SU-DHL-6 (cell line): ENCODE measurements around the gene C3orf22.

Experiments used
- H2AFZ ChIP-seq: fragments of 200-600 bp; sonication (generic); 2 replicates; pipeline ENCODE4 v1.6.1; 2014; ENCODE audit warnings: low read depth, mild to moderate bottlenecking, moderate library complexity, mixed read lengths, antibody characterized with exemption, low read length; ENCODE audit not compliant: severe bottlenecking
- H3F3A ChIP-seq: fragments of 200-600 bp; shearing (Covaris generic); 2 replicates; pipeline ENCODE4 v1.6.0; 2016; ENCODE audit warnings: antibody characterized with exemption, mild to moderate bottlenecking; ENCODE audit not compliant: insufficient read depth
- H3K27ac ChIP-seq: fragments of 200-600 bp; sonication (generic); 2 replicates; pipeline ENCODE4 v1.5.1; 2016; ENCODE audit warnings: low read depth, mild to moderate bottlenecking, low read length, moderate library complexity, mixed read lengths
- H3K27me3 ChIP-seq: fragments of 200-600 bp; sonication (generic), shearing (Covaris generic); 2 replicates; pipeline ENCODE4 v1.6.0; 2014; ENCODE audit warnings: mild to moderate bottlenecking, low read length
- H3K36me3 ChIP-seq: fragments of 200-600 bp; sonication (generic); 2 replicates; pipeline ENCODE4 v1.6.1; 2014; ENCODE audit warnings: mild to moderate bottlenecking, low read length, mixed read lengths
- H3K4me2 ChIP-seq: fragments of 300-600, 200-600 bp; shearing (Covaris generic), sonication (generic); 2 replicates; pipeline ENCODE4 v1.6.0; 2014; ENCODE audit warnings: low read length, low read depth, mild to moderate bottlenecking; ENCODE audit not compliant: poor library complexity, severe bottlenecking
- H3K4me3 ChIP-seq: fragments of 200-600 bp; sonication (generic); 2 replicates; pipeline ENCODE4 v1.5.1; 2014; ENCODE audit warnings: antibody characterized with exemption, low read length, mild to moderate bottlenecking, mixed read lengths; ENCODE audit not compliant: insufficient read depth, poor library complexity, severe bottlenecking
- H3K79me2 ChIP-seq: fragments of 200-600 bp; sonication (generic); 2 replicates; pipeline ENCODE4 v1.6.1; 2014; ENCODE audit warnings: mild to moderate bottlenecking, low read length, moderate library complexity; ENCODE audit not compliant: insufficient read depth
- H3K9ac ChIP-seq: fragments of 200-600 bp; sonication (generic); 2 replicates; pipeline ENCODE4 v1.7.0; 2014; ENCODE audit warnings: mild to moderate bottlenecking, low read length
- H3K9me2 ChIP-seq: fragments of 200-600 bp; sonication (generic); replicated peaks from 2 replicates; pipeline ENCODE4 v1.6.1; 2014; ENCODE audit warnings: low read length; ENCODE audit not compliant: insufficient read depth
- H3K9me3 ChIP-seq: fragments of 200-600 bp; sonication (generic); 2 replicates; pipeline ENCODE4 v1.6.1; 2014; ENCODE audit warnings: low read length, mixed read lengths; ENCODE audit not compliant: insufficient read depth
- H4K20me1 ChIP-seq: fragments of 200-600 bp; sonication (generic); 2 replicates; pipeline ENCODE4 v1.6.1; 2014; ENCODE audit warnings: low read depth, mild to moderate bottlenecking, antibody characterized with exemption, low read length, moderate library complexity, mixed read lengths
- EZH2phosphoT487 ChIP-seq: fragments of 200-600 bp; sonication (generic), shearing (Covaris generic); conservative IDR thresholded peaks from 2 replicates; pipeline ENCODE4 v1.6.1; 2018; ENCODE audit warnings: mild to moderate bottlenecking, antibody characterized with exemption, low read length, moderate library complexity, mixed read lengths
- TF ChIP-seq, protein P1 (sequence below): fragments of 200-600 bp; sonication (generic); IDR thresholded peaks from one replicate; pipeline ENCODE4 v1.5.1; 2017; ENCODE audit warnings: antibody characterized with exemption, mild to moderate bottlenecking, low read length, moderate library complexity; ENCODE audit not compliant: insufficient read depth, poor library complexity, severe bottlenecking

Gene C3orf22

DNA sequence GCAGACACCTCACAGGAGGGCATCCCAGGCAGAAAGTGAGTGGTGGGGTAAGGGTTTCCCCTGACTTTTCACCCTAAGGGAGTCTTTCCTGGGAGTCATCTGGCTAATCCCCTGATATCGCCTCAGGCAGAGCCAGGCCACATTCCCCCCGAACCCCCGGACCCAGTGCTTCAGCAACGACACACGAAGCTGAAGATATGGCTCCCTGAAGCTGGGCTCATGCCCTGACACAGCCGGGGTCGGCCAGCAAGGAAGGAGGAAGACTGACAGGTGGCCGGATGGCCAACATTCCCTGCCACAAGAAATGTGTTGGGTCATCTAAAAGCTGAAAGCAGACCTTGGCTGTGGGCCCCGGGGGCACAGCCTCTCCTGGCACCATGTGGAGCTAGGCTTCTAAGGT lies 20.4 kb downstream of the C3orf22 start:
- Histone ChIP-seq H3K27ac (no peak overlapping the region), H3K9me2 (no peaks in the 10 kb centered on the region), H3K27me3 (no peaks in the 10 kb centered on the region), H3K9ac (no peak overlapping the region), H3F3A (no peaks in the 10 kb centered on the region), H2AFZ (no peak overlapping the region), H3K36me3 (no peaks in the 10 kb centered on the region), H3K4me2 (no peak overlapping the region), H3K79me2 (no peaks in the 10 kb centered on the region), H3K9me3 (no peaks in the 10 kb centered on the region), H4K20me1 (no peaks in the 10 kb centered on the region), H3K4me3 (no peak overlapping the region)
- TF ChIP-seq EZH2phosphoT487 = no peak
- TF ChIP-seq, protein P1, sequence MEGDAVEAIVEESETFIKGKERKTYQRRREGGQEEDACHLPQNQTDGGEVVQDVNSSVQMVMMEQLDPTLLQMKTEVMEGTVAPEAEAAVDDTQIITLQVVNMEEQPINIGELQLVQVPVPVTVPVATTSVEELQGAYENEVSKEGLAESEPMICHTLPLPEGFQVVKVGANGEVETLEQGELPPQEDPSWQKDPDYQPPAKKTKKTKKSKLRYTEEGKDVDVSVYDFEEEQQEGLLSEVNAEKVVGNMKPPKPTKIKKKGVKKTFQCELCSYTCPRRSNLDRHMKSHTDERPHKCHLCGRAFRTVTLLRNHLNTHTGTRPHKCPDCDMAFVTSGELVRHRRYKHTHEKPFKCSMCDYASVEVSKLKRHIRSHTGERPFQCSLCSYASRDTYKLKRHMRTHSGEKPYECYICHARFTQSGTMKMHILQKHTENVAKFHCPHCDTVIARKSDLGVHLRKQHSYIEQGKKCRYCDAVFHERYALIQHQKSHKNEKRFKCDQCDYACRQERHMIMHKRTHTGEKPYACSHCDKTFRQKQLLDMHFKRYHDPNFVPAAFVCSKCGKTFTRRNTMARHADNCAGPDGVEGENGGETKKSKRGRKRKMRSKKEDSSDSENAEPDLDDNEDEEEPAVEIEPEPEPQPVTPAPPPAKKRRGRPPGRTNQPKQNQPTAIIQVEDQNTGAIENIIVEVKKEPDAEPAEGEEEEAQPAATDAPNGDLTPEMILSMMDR = no peak

DNA sequence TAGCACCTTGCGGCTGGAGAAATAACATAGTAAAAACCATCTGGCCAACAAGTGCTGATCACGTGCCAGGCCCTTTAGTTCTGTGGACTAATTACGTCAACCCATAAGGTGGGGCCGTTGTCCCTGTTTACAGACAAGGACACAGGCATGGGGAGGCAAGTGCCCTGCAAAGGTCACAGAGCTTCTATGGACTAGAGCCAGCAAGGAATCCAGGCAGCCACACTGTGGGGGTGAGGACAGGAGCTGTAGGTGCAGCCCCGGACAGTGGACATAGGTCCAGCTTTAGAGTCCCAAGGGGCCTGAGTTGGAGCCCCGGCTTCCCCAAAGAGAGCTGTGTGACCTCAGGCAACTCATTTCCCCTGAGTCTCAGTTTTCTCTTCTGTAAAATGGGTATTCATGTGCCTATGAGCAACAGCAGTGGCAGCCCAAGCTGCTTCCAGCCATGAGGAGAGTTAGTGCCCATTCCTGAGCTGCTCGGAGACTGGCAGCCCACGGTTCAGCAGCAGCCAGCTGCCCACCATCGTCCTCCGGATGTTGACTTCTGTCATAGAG lies 20.9 kb downstream of the C3orf22 start:
- H3K4me2 ChIP-seq = no peak overlapping the region
- H3F3A ChIP-seq = no peaks in the 10 kb centered on the region
- H3K9me3 ChIP-seq = no peaks in the 10 kb centered on the region
- H3K79me2 ChIP-seq = no peaks in the 10 kb centered on the region
- TF ChIP-seq EZH2phosphoT487 = no peak
- TF ChIP-seq, protein P1 = no peak
- no peak overlapping the region for H3K27ac ChIP-seq
- H3K36me3 ChIP-seq = no peaks in the 10 kb centered on the region
- H2AFZ ChIP-seq = no peak overlapping the region
- no peaks in the 10 kb centered on the region for H3K9me2 ChIP-seq
- H4K20me1 ChIP-seq = no peaks in the 10 kb centered on the region
- H3K9ac ChIP-seq = no peak overlapping the region
- H3K4me3 ChIP-seq = no peak overlapping the region
- H3K27me3 ChIP-seq = no peaks in the 10 kb centered on the region

DNA sequence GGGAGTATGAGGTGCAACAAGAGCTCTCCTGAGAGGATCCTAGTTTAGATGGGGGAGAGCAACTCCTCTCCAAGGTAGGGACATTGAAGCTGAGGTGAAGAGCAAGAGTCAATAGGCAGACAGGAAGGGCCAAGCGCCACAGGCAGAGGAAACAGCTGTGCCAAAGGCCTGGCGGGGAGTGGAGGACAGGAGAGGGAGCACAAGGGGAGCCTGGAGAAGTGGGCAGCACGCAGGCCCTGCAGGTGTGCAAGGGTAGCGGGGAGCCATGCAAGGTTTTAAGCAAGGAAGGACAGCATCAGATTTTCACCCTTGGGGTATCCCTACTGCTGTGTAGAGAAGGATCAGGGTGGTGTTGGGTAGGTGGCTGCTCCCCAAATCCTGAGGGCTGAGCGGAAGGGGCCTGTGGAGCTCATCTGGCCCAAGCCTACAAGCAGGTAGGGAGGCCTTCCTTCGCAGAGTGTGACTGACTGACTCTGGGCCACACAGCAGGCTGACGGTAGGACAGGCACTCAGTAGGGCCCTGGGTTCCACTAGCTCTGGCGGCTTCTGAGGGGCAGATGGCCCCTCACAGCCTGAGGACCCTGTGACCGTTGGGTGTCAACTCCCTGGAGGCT lies 21.5 kb downstream of the C3orf22 start:
- no peak overlapping the region for H2AFZ ChIP-seq

More for the DNA sequence above, 21.5 kb downstream of the C3orf22 start:
- Histone ChIP-seq H3K9me3 (no peaks in the 10 kb centered on the region), H4K20me1 (no peaks in the 10 kb centered on the region), H3K4me2 (no peak overlapping the region), H3F3A (no peaks in the 10 kb centered on the region), H3K36me3 (no peaks in the 10 kb centered on the region), H3K4me3 (no peak overlapping the region), H3K9me2 (no peaks in the 10 kb centered on the region), H3K79me2 (no peaks in the 10 kb centered on the region), H3K27me3 (no peaks in the 10 kb centered on the region), H3K27ac (no peak overlapping the region), H3K9ac (no peak overlapping the region)
- TF ChIP-seq EZH2phosphoT487 = no peak
- TF ChIP-seq, protein P1 = no peak
